ENCODE results near the gene SNRPA1. TPM values are rescaled to one million over a fixed set of nuclear protein-coding genes. Genes with fewer than 3 reads are reported as not detected.

Gene SNRPA1
- total and polyA plus RNA-seq, 4 donors: 34.5 to 57.7 (median 51.3) TPM

DNA sequence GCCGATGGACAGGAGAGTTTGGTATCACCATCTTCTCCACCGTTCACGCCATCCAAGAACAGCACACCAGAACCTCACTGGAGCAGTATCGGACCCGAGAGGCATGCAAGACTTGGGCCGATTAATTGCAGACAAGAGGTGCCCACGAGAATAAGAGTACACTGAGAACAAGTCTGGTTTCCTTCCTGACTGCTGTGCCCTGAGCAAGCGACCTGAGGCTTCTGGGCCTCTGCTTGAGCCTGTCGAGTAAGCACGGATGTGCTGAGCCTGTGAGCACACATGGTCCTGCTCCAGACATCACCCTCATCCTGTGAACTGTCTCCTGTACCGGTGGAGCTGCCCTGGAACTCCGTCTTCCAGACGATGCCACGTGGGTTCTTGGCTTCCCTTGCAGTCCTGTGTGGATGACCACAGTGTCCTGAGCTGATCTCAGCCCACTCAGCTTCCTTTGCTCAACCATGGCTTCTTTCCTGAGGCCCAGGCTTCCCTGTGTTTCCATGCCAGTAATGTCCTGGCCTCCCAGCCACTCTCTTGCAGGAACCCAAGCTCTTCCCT, 34.3 kb upstream of the SNRPA1 start:
- H3K9me3 ChIP-seq (ENCODE audit: control insufficient read depth in 4 of 4, insufficient read depth in 3 of 4, low read length in 3 of 4): peaks cover 0 to 5% (median 0%) of the 10 kb centered on the region in 4 donors
- DNase-seq (no peak), ATAC-seq (ENCODE audit: insufficient read depth, low FRiP score) (no peak)
- 85% methylated on average over 14 of the region's 14 CpGs for WGBS, 2 donors
- TF ChIP-seq, protein P1, sequence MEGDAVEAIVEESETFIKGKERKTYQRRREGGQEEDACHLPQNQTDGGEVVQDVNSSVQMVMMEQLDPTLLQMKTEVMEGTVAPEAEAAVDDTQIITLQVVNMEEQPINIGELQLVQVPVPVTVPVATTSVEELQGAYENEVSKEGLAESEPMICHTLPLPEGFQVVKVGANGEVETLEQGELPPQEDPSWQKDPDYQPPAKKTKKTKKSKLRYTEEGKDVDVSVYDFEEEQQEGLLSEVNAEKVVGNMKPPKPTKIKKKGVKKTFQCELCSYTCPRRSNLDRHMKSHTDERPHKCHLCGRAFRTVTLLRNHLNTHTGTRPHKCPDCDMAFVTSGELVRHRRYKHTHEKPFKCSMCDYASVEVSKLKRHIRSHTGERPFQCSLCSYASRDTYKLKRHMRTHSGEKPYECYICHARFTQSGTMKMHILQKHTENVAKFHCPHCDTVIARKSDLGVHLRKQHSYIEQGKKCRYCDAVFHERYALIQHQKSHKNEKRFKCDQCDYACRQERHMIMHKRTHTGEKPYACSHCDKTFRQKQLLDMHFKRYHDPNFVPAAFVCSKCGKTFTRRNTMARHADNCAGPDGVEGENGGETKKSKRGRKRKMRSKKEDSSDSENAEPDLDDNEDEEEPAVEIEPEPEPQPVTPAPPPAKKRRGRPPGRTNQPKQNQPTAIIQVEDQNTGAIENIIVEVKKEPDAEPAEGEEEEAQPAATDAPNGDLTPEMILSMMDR (IDR thresholded peaks at IDR 0.05; ENCODE audit: control extremely low read depth, extremely low read depth): no peak
- H3K9ac ChIP-seq (ENCODE audit: insufficient read depth in 1 of 2, low read length in 2 of 2): no peak overlapping the region
- no peaks in the 10 kb centered on the region for H3K36me3 ChIP-seq (ENCODE audit: control insufficient read depth in 4 of 4, insufficient read depth in 4 of 4, low read length in 4 of 4)
- H3K4me1 ChIP-seq (ENCODE audit: control insufficient read depth in 5 of 5, insufficient read depth in 5 of 5, low read length in 5 of 5): no peaks in the 10 kb centered on the region
- H3K4me3 ChIP-seq: no peak overlapping the region
- H3K27ac ChIP-seq (ENCODE audit: low read depth in 1 of 2, low read length in 1 of 2): no peak overlapping the region
- H3K27me3 ChIP-seq (ENCODE audit: control insufficient read depth in 3 of 3, insufficient read depth in 3 of 3, low read length in 2 of 3): peaks cover 0 to 2% (median 0%) of the 10 kb centered on the region in 3 donors

DNA sequence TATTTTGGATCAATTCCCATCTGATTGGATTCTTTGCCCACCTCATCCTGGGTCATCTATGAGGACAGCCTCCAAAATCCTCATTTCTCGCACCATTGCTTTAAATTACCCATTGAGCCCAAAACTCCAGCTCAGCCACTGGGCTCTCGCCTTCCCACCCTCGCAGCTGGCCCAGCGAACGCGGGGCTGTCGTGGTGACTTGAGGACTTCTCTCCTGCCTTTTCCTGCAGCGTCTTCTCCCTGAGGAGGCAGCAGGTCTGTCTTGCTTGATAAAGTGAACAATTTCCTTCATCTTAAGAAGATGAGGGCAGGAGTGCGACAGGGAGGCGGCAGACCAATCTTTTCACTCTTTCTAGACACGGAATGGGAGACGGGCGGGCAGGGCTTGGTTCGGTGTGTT, 33.0 kb upstream of the SNRPA1 start:
- Histone ChIP-seq H3K4me3 (no peak overlapping the region), H3K9me3 (ENCODE audit: control insufficient read depth in 4 of 4, insufficient read depth in 3 of 4, low read length in 3 of 4) (peaks cover 0 to 2% (median 0%) of the 10 kb centered on the region in 4 donors), H3K27me3 (ENCODE audit: control insufficient read depth in 3 of 3, insufficient read depth in 3 of 3, low read length in 2 of 3) (peaks cover 0 to 2% (median 0%) of the 10 kb centered on the region in 3 donors), H3K36me3 (ENCODE audit: control insufficient read depth in 4 of 4, insufficient read depth in 4 of 4, low read length in 4 of 4) (no peaks in the 10 kb centered on the region), H3K27ac (ENCODE audit: low read depth in 1 of 2, low read length in 1 of 2) (no peak overlapping the region), H3K9ac (ENCODE audit: insufficient read depth in 1 of 2, low read length in 2 of 2) (no peak overlapping the region), H3K4me1 (ENCODE audit: control insufficient read depth in 5 of 5, insufficient read depth in 5 of 5, low read length in 5 of 5) (no peaks in the 10 kb centered on the region)
- ATAC-seq (ENCODE audit: insufficient read depth, low FRiP score): no peak
- WGBS, 2 donors: 83 to 86% methylated on average over 14 of the region's 14 CpGs
- no peak for DNase-seq
- TF ChIP-seq, protein P1 (IDR thresholded peaks at IDR 0.05; ENCODE audit: control extremely low read depth, extremely low read depth): no peak

DNA sequence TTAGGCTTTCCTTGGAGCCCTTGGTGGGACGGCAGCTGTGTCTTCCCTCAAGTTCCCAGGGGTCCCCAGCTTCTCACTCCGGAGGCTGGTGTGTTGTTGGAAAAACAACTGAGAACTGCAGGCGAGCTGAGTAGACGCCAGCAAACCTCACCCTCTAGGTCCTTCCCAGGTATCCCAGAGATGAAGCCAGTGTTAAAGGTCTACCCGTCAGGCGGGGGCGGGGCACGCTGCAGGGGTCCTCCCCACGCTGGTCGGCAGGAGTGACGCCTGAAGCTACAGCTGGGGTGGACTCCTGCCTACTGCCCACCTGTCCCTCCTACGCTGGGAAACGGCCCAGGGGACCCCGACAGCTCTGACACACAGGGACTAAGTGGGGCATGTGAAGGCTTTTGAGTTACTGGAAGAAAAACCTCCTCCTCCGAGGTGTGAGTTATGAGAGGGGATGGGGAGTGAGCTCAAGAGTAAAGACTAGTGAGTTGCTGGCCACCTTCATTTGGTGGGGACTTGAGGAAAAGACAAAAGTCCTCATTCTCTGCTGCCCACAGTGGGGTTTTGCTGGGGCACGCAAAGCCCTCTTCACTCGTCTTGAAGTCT, 32.2 kb upstream of the SNRPA1 start:
- H3K9ac ChIP-seq (ENCODE audit: insufficient read depth in 1 of 2, low read length in 2 of 2): no peak overlapping the region
- TF ChIP-seq, protein P1 (IDR thresholded peaks at IDR 0.05; ENCODE audit: control extremely low read depth, extremely low read depth): no peak
- 77 to 78% methylated on average over 17 of the region's 17 CpGs for WGBS, 2 donors
- H3K4me3 ChIP-seq: no peak overlapping the region
- H3K36me3 ChIP-seq (ENCODE audit: control insufficient read depth in 4 of 4, insufficient read depth in 4 of 4, low read length in 4 of 4): no peaks in the 10 kb centered on the region
- H3K27ac ChIP-seq (ENCODE audit: low read depth in 1 of 2, low read length in 1 of 2): no peak overlapping the region
- H3K4me1 ChIP-seq (ENCODE audit: control insufficient read depth in 5 of 5, insufficient read depth in 5 of 5, low read length in 5 of 5): no peaks in the 10 kb centered on the region
- H3K27me3 ChIP-seq (ENCODE audit: control insufficient read depth in 3 of 3, insufficient read depth in 3 of 3, low read length in 2 of 3): peaks cover 0 to 2% (median 0%) of the 10 kb centered on the region in 3 donors
- peak in 1 of 3 donors; percentile 3 for DNase-seq
- H3K9me3 ChIP-seq (ENCODE audit: control insufficient read depth in 4 of 4, insufficient read depth in 3 of 4, low read length in 3 of 4): peaks cover 0 to 2% (median 0%) of the 10 kb centered on the region in 4 donors
- no peak for ATAC-seq (ENCODE audit: insufficient read depth, low FRiP score)

All from lung (tissue), 12 donors.